ENCODE data around the gene RNF223. TPM values are rescaled to one million over a fixed set of nuclear protein-coding genes. Genes with fewer than 3 reads are reported as not detected.

The RNF223 gene
- total RNA-seq, 1 experiment from 2014 or later = not detected

GRCh38 chr1:1080951-1081310, 6.8 kb upstream of the RNF223 start:
- Histone ChIP-seq H4K8ac (replicated peaks; ENCODE audit: insufficient read length, low read depth, low read length) (no peak overlapping the region), H3K4ac (ENCODE audit: low read depth, low read length) (no peak overlapping the region), H2BK20ac (ENCODE audit: low read depth, low read length, poor library complexity, severe bottlenecking) (no peak overlapping the region), H2BK12ac (ENCODE audit: insufficient read length, low read depth, low read length) (no peak overlapping the region), H3K27me3 (ENCODE audit: insufficient read depth, low read length) (no peaks in the 10 kb centered on the region), H2BK120ac (ENCODE audit: low read depth, low read length, poor library complexity, severe bottlenecking) (no peak overlapping the region), H3K18ac (ENCODE audit: insufficient read length, low read depth, low read length) (no peak overlapping the region), H3K23ac (ENCODE audit: insufficient read length, low read depth, low read length) (no peak overlapping the region), H4K20me1 (ENCODE audit: control insufficient read depth, insufficient read depth, insufficient read length) (no peaks in the 10 kb centered on the region), H3K4me2 (ENCODE audit: insufficient read depth, insufficient read length, low read length) (no peak overlapping the region), H3K4me1 (ENCODE audit: insufficient read depth, low read length) (no peaks in the 10 kb centered on the region; the same call in 1 of the 2 replicates), H3K27ac (ENCODE audit: insufficient read length, low read depth, low read length) (no peak overlapping the region), H4K5ac (ENCODE audit: insufficient read length, low read depth, low read length) (no peak overlapping the region), H3K9ac (ENCODE audit: extremely low read depth, insufficient read length, low read length) (no peak overlapping the region), H2BK5ac (ENCODE audit: insufficient read length, low read length) (no peak overlapping the region), H3K9me3 (ENCODE audit: control insufficient read depth, low read depth, low read length) (no peaks in the 10 kb centered on the region), H2AFZ (ENCODE audit: low read length) (no peak overlapping the region), H3K56ac (ENCODE audit: insufficient read length, low read depth, low read length) (no peak overlapping the region), H3K14ac (ENCODE audit: insufficient read depth, low read length) (no peak overlapping the region), H4K91ac (ENCODE audit: insufficient read length, low read depth, low read length) (no peak overlapping the region), H3K23me2 (ENCODE audit: insufficient read length, low read depth, low read length, poor library complexity, severe bottlenecking) (peaks cover 6% of the 10 kb centered on the region), H2AK5ac (ENCODE audit: insufficient read length, low read length) (no peak overlapping the region), H3T11ph (ENCODE audit: low read length) (no peak overlapping the region), H3K79me2 (ENCODE audit: insufficient read depth, low read length) (no peaks in the 10 kb centered on the region), H3K79me1 (ENCODE audit: insufficient read depth, low read depth, low read length, poor library complexity, severe bottlenecking) (no peaks in the 10 kb centered on the region), H2BK15ac (ENCODE audit: low read depth, low read length) (no peak overlapping the region; the same call in 1 of the 2 replicates)
- Mint-ChIP-seq H3K9me3 (no peaks in the 10 kb centered on the region), H3K36me3 (ENCODE audit: insufficient read depth in 1 of 3, low read depth in 3 of 3) (peaks cover 0 to 7% (median 0%) of the 10 kb centered on the region in 3 experiments; a peak in 5 of 7 replicates), H3K27ac (no peak overlapping the region), H3K27me3 (ENCODE audit: low read depth) (peaks cover 5% of the 10 kb centered on the region; the same call in 1 of the 2 replicates), H3K4me3 (no peak overlapping the region), H3K4me1 (no peaks in the 10 kb centered on the region)
- no peak for TF ChIP-seq CTCF (conservative IDR thresholded peaks at IDR 0.05)
- no CpG with 5 or more reads among the region's 9 CpGs for WGBS (ENCODE audit: extremely low coverage, insufficient read length, low lambda C conversion rate)
- peak; percentile 31 for DNase-seq
